ENCODE measurements around the gene GRHL1.

Gene GRHL1

DNA sequence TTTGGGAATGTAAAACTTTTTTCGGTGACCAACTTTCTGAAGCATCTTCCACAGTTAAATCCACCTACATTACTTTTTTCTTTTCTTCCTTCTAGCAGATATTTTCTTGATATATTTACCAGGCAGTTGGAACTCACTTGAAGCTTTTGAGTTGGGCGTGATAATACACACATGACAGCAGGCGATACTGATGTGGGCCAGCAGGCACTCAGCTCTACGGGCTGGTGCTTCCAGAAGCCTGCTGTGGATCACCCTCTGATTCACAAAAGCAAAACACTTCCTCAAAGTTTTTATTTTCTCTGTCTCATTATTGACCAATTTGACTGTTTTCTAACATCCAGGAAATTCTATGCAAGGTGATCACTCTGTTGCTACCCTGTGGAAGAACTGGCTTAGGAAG lies 22.9 kb downstream of the GRHL1 start:
- no peak for DNase-seq

DNA sequence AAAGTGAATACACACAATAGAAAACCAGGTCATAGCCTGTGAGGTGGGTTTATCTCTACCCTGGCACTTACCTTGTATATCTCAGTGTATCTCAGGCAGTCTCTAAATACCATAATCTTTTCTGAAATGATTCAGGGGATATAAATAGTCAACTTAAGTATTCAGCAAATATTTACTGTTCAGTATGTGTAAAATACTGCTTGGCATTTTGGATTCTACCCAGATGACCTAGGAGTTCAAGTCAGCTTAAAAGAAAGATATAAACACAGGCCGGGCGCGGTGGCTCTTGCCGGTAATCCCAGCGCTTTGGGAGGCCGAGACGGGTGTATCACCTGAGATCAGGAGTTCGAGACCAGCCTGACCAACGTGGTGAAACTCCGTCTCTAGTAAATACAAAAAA lies 23.8 kb downstream of the GRHL1 start:
- no peak for DNase-seq

DNA sequence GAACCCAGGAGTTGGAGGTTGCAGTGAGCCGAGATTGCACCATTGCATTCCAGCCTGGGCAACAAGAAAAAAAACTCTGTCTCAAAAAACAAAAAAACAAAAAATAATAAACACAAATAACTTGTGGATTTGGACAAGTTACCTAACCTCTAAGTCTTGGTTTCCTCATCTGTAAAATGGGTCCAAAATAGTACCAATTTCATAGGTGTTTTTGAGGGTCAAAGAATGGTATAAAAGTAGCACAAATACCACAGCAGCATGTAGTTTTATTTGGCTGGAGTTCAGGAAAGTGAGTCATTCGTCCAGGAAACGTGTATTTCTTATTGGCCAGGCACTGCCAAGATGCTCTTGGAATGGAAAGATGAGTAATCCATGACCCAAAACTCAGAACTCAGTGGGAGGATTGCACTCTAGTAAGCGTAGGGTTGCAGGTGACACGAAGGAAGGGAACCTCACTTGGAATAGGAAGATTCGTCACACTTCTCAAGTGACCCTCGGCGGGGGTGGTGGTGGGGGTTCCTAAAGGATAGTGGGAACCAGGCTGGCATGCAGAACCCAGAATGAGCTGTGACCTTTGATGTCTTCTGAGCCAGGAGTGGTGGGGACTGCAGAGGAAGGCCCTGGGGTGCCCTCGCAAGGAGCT lies 24.4 kb downstream of the GRHL1 start:
- no peak for DNase-seq

DNA sequence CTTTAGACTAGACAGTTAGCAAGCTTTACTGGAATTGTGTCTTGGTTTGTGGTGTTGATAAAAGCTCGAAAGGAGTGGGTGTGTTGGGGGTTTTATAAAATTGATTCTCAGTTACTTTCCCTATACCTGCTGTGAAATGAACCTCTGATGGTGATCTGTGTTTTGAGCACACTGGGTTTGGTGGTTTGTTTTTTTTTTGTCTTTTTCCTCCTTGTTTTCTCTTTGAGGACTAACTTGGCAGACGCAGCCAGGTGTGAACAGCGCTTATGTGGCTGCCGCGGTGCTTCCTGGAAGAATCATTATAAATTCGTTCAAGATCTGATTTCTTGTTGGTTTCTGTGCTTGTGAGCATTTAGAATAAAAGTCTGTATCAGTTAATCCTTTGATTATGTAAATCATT lies 28.5 kb downstream of the GRHL1 start:
- no peak for DNase-seq

- DNase-seq = no peak
These were observed 29.0 kb downstream of the GRHL1 start for GRCh38 chr2:9980520-9980919.

DNA sequence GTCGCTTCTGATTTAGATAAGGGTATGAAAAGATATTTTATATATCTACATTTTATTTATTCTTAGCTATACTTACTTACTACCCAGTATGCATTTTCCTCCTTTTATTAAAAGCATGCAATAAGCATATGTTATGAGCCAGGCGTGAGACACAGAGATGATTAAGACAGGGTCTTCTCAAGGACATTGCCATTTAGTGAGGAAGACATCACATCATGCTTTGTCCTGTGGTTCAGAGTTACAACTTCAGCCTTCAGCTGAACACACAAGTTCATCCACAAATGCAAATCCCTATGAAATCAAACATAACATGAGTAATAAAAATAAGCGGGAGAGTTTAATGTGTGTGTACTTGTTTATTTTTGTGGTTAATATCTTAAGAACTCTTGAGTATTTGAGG lies 30.2 kb downstream of the GRHL1 start:
- DNase-seq = no peak

DNA sequence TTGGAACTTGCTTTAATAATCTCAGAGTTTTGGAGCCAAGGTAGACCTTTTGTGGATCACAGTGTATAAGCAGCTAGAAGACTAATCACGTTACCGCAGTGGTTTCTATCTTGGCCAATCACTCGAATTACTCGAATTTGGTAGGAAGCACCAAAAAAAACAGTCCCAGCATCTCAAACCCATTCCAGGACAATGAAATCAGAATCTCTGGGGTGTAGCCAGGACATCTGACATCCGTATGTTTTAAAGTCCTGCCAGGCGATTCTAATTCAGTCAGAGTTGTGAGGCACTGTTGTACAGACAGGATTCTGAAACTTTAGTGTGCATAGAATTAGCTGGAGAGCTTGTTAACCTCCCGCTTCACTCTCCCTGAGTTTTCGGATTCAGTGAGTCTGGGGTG lies 30.8 kb downstream of the GRHL1 start:
- DNase-seq = no peak

GRCh38 chr2:9982891-9983290 lies 31.4 kb downstream of the GRHL1 start:
- no peak for DNase-seq

- no peak for DNase-seq
These were observed 32.1 kb downstream of the GRHL1 start for GRCh38 chr2:9983401-9984216.

GRCh38 chr2:9984217-9984739 lies 32.8 kb downstream of the GRHL1 start:
- DNase-seq = no peak

- no peak for DNase-seq
These were observed 33.5 kb downstream of the GRHL1 start for GRCh38 chr2:9984871-9985480.

GRCh38 chr2:9985531-9986328 lies 34.2 kb downstream of the GRHL1 start:
- no peak for DNase-seq

GRCh38 chr2:9988320-9988719 lies 36.8 kb downstream of the GRHL1 start:
- DNase-seq = no peak

DNA sequence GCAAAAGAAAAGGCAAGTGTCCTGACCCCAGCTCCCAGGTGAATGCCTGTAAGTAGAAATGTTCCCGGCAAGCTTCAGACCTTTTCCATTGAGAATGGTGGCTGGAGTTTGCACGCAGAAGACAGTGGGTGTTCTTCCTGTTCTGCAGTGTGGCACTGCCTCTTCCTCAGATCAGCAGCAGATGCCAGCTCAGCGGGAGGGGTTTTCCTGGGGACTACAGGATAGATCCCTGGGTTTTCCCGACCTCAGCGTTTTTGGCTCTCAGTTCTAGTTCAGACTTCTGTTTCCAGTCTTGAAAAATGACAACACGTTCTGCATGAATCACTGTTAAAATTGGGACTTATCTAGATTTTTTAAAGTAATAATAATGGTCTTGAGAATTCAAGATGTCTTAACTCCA lies 39.2 kb downstream of the GRHL1 start:
- no peak for DNase-seq

DNA sequence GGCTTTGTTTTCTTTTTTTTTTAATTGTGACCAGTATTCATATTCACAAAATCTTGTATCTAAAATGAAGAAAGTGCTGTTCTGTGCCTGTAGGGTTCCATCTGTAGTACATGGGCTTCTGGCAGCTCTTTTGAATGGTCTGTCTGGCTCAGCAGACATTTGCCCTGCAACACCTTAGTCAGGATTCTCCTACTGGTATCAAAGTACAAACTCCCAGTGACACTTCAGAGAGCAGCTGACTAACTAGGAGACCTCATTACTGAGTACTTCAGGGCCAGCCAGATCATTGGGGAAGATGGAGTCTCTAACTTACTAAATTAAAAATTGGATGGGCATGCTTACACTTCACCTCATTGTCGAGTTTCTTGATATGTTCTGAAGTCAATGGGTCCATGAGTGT lies 39.7 kb downstream of the GRHL1 start:
- no peak for DNase-seq

DNA sequence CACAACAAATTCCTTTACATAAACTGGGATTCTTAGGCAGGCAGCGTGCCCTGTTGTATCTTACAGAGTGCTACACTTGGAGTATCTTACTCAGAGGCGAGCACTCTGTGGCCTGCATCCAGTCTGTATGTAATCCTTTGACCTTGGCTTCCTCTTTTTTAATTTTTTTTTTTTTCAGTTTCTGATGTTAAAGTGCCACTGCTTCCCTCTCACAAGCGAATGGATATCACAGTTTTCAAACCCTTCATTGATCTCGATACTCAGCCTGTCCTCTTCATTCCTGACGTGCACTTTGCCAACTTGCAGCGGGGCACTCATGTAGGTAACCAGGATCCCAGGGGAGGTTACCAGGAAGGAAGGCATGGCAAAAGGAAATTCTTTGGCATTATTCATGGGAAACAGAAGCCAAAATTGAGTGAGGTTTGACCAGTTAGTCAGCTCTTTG lies 40.4 kb downstream of the GRHL1 start:
- DNase-seq = no peak

GRCh38 chr2:9992427-9993187 lies 41.1 kb downstream of the GRHL1 start:
- no peak for DNase-seq

DNA sequence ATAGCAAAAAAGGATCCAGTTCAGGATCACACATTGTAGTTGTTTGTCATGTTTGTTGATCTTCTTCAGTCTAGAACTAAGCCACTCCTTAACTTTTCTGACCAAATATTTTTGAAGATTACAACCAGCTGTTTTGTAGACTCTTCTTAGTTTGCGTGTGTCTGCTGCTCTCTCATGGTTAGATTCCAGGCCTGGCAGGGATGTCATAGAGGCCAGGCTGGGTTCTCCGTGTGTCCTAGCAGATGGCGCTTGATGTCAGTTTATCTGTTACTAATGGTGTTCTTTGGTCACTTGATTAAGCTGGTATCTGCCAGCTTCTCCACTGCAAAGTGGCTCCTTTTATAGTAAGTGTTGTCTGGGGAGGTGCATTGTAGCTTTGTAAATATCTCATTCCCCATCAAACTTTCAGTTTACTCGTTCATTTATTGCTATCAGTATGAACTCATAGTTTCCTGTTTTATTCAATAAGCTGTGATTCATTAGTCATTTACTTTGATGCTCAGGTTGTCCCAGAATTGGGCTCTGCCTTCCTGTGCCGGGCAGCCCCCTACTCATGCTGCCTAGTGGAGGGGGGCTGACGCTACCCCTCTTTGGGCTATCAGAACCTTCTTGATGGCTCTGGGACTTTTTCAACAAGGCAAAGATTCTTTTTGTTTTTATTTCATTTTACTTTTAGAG lies 42.1 kb downstream of the GRHL1 start:
- no peak for DNase-seq

DNA sequence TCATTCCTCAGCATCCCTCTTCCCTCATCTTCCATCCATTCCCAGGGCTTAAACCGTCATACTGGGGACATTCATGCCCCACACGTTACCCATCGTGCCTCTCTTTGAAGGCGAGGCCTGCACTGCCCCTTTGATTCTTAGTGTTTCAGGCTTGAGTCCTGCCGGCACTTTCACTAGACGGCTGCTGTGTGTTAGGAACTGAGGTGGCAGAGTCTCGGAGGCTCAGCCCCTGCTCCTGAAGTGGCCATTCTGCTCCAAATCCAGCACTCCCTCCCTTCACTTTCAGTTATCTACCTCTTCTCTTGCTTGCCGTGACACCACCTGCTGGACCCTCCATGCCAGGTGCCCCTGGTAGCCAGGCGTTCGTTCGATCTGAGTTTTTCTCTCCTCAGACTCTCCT lies 43.0 kb downstream of the GRHL1 start:
- DNase-seq = no peak

- no peak for DNase-seq
These were observed 43.6 kb downstream of the GRHL1 start for GRCh38 chr2:9995059-9995458.

DNA sequence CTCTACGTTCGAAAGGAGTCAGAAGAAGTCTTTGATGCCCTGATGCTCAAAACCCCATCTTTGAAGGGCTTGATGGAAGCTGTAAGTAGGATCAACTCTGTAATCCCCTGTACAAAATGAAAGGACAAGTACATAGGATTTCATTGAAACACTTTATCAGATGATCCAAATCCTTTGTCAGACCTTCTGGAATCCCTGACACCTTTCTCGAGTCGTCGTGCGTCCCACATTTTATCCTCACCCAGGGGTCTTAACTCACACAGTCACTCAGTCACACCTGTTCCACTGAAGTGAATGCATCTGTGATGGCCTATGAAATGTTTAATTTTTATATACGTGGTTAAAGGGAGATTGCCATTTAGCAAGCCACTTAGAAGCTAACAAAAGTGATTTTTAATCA lies 44.8 kb downstream of the GRHL1 start:
- no peak for DNase-seq

GRCh38 chr2:9997936-9998335 lies 46.4 kb downstream of the GRHL1 start:
- DNase-seq = no peak

All from activated CD8-positive, alpha-beta memory T cell treated with anti-CD3 and anti-CD28 coated beads, Interleukin-2, amount 50 U/mL, for 4 hours (primary cell).